Nephron progenitor cell (in vitro differentiated cells): ENCODE data around the gene KDSR.

Experiments used
- DNase-seq: peaks from one replicate; pipeline ENCODE4 v3.0.0; 2021
- H3K27ac Mint-ChIP-seq: 2 replicates; pipeline ENCODE4 v1.8.0; 2021; ENCODE audit warnings: mild to moderate bottlenecking, moderate library complexity, mixed read lengths
- H3K27me3 Mint-ChIP-seq: 2 replicates; pipeline ENCODE4 v1.8.0; 2021; ENCODE audit warnings: mild to moderate bottlenecking, low read depth, mixed read lengths; ENCODE audit not compliant: poor library complexity
- H3K36me3 Mint-ChIP-seq: 2 replicates; pipeline ENCODE4 v1.8.0; 2021; ENCODE audit warnings: low read depth, mixed read lengths
- H3K4me1 Mint-ChIP-seq: 2 replicates; pipeline ENCODE4 v1.8.0; 2021; ENCODE audit warnings: mixed read lengths
- H3K4me3 Mint-ChIP-seq: 2 replicates; pipeline ENCODE4 v1.8.0; 2021; ENCODE audit warnings: mild to moderate bottlenecking, moderate library complexity, mixed read lengths
- H3K9me3 Mint-ChIP-seq: 2 replicates; pipeline ENCODE4 v1.8.0; 2021; ENCODE audit warnings: mild to moderate bottlenecking, moderate library complexity, mixed read lengths
- TF ChIP-seq, protein P1 (sequence below): fragments of 200-600 bp; sonication (generic); IDR thresholded peaks from 2 replicates; pipeline ENCODE4 v1.5.0; 2021; ENCODE audit warnings: antibody characterized with exemption

Gene KDSR

DNA sequence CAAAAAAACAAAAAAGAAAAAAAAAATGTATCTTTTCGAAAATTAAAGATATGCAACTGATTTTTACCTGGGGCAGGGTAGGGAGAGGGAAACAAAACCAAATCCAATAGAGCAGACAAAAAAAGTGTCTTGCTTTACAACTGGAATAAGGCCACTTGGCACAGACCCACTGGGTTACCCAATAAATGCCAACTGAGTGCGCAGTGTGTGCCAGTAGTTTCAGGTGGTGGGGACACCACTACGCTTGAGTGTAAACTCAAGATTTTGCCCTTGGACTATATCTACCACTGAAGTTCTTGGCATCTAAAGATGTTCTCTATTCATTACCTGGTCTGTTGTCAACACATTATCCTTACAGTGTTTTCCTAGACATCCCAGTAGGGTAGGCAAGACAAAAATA, 39.0 kb upstream of the KDSR start:
- H3K9me3 Mint-ChIP-seq: no peaks in the 10 kb centered on the region
- TF ChIP-seq, protein P1, sequence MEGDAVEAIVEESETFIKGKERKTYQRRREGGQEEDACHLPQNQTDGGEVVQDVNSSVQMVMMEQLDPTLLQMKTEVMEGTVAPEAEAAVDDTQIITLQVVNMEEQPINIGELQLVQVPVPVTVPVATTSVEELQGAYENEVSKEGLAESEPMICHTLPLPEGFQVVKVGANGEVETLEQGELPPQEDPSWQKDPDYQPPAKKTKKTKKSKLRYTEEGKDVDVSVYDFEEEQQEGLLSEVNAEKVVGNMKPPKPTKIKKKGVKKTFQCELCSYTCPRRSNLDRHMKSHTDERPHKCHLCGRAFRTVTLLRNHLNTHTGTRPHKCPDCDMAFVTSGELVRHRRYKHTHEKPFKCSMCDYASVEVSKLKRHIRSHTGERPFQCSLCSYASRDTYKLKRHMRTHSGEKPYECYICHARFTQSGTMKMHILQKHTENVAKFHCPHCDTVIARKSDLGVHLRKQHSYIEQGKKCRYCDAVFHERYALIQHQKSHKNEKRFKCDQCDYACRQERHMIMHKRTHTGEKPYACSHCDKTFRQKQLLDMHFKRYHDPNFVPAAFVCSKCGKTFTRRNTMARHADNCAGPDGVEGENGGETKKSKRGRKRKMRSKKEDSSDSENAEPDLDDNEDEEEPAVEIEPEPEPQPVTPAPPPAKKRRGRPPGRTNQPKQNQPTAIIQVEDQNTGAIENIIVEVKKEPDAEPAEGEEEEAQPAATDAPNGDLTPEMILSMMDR: no peak
- no peak overlapping the region for H3K4me3 Mint-ChIP-seq
- no peaks in the 10 kb centered on the region for H3K27me3 Mint-ChIP-seq
- no peaks in the 10 kb centered on the region for H3K4me1 Mint-ChIP-seq
- DNase-seq: no peak
- H3K27ac Mint-ChIP-seq: no peak overlapping the region
- H3K36me3 Mint-ChIP-seq: peaks cover 51% of the 10 kb centered on the region

GRCh38 chr18:63402246-63403162, 35.5 kb upstream of the KDSR start:
- DNase-seq: no peak
- no peak overlapping the region for H3K4me3 Mint-ChIP-seq
- no peaks in the 10 kb centered on the region for H3K4me1 Mint-ChIP-seq
- no peaks in the 10 kb centered on the region for H3K9me3 Mint-ChIP-seq
- TF ChIP-seq, protein P1: no peak
- no peak overlapping the region for H3K27ac Mint-ChIP-seq
- H3K36me3 Mint-ChIP-seq: peaks cover 68% of the 10 kb centered on the region
- no peaks in the 10 kb centered on the region for H3K27me3 Mint-ChIP-seq

- Mint-ChIP-seq H3K9me3 (no peaks in the 10 kb centered on the region), H3K27me3 (no peaks in the 10 kb centered on the region), H3K27ac (no peak overlapping the region), H3K4me3 (no peak overlapping the region), H3K4me1 (no peaks in the 10 kb centered on the region), H3K36me3 (peaks cover 65% of the 10 kb centered on the region)
- no peak for DNase-seq
- TF ChIP-seq, protein P1: no peak
Measured at GRCh38 chr18:63399300-63399699, 32.3 kb upstream of the KDSR start.

GRCh38 chr18:63397349-63397748, 30.3 kb upstream of the KDSR start:
- peaks cover 56% of the 10 kb centered on the region for H3K36me3 Mint-ChIP-seq
- H3K27me3 Mint-ChIP-seq: no peaks in the 10 kb centered on the region
- H3K4me1 Mint-ChIP-seq: no peaks in the 10 kb centered on the region
- no peaks in the 10 kb centered on the region for H3K9me3 Mint-ChIP-seq
- no peak overlapping the region for H3K27ac Mint-ChIP-seq
- H3K4me3 Mint-ChIP-seq: no peak overlapping the region
- no peak for DNase-seq
- TF ChIP-seq, protein P1: no peak

DNA sequence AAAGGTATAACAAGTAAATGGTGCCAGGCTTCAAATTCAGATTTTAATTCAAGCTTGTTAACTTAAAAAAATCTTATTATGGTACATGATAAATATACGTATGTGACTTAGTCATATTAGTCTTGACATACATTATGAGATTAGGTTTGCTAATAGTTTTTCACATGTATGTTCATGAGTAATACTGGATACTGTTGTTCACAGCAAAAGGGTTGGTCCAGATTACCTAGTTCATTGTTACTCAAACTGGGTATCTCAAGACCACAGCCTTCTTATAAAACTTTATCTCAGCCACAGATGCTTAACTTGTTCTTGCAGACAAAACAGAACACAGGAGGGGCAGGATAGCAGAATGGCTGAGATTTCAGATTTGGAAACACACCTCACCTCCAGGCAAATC, 28.5 kb upstream of the KDSR start:
- Mint-ChIP-seq H3K36me3 (peaks cover 58% of the 10 kb centered on the region), H3K27me3 (no peaks in the 10 kb centered on the region), H3K4me1 (no peaks in the 10 kb centered on the region), H3K9me3 (no peaks in the 10 kb centered on the region), H3K27ac (no peak overlapping the region), H3K4me3 (no peak overlapping the region)
- TF ChIP-seq, protein P1: no peak
- DNase-seq: no peak

DNA sequence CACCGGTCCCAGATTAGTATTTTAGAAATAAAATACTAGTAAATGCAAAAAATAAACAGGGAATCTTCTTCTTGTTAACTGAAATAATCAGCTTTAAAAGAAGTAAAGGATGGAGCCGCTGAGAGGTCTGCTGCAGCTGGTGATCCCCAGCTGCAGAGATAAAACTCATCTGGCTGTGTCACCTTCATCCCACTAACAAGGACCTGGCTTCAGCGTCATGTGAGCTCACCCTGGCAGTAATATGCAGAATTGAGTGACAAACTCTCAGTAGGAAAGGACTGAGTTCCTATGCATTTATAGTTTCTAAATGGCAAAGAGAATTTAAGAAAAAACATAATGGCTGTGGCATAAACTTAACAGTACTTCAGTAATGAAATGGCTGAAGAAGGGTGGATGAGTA, 27.9 kb upstream of the KDSR start:
- Mint-ChIP-seq H3K27ac (peak overlapping the region; percentile 43), H3K9me3 (no peaks in the 10 kb centered on the region), H3K36me3 (peaks cover 52% of the 10 kb centered on the region), H3K27me3 (no peaks in the 10 kb centered on the region), H3K4me1 (no peaks in the 10 kb centered on the region), H3K4me3 (no peak overlapping the region)
- TF ChIP-seq, protein P1: no peak
- DNase-seq: no peak
